Heart left ventricle (tissue), 16 donors: Measurements from ENCODE around the gene CCBE1. TPM values are rescaled to one million over a fixed set of nuclear protein-coding genes. Genes with fewer than 3 reads are reported as not detected.
A peak's percentile ranks its signal among the peaks of the same experiment; 100 is the strongest.

ENCODE experiments used
- ATAC-seq, 4 donors: fragments of 200-7000 bp; cut with Tn5 transposase; one replicate each; pipeline ENCODE4 v1.9.1; 2020 to 2022; ENCODE audit warnings: moderate library complexity in 4 of 4, mild to moderate bottlenecking in 3 of 4, moderate number of reproducible peaks in 1 of 4
- DNase-seq, 5 donors: peaks; one replicate each; pipeline ENCODE4 v3.0.0-alpha.2; 2020
- H3K27ac ChIP-seq, 12 donors: fragments of 200-600 bp; sonication (generic) in 4 of 12; one replicate each; pipeline versions ENCODE4 v1.5.0 to v1.8.0; 2016 to 2022; ENCODE audit warnings: mild to moderate bottlenecking in 2 of 12
- H3K27me3 ChIP-seq, 9 donors: fragments of 200-600 bp; sonication (generic) in 2 of 9; one replicate each; pipeline versions ENCODE4 v1.5.1 to v1.8.0; 2016 to 2022; ENCODE audit warnings: mild to moderate bottlenecking in 3 of 9
- H3K36me3 ChIP-seq, 9 donors: fragments of 200-600 bp; sonication (generic) in 2 of 9; one replicate each; pipeline versions ENCODE4 v1.5.0 to v1.8.0; 2018 to 2022; ENCODE audit warnings: mild to moderate bottlenecking in 2 of 9
- H3K4me1 ChIP-seq, 12 donors: fragments of 200-600 bp; sonication (generic) in 4 of 12; one replicate each; pipeline versions ENCODE4 v1.5.0 to v1.8.0; 2016 to 2022; ENCODE audit warnings: mild to moderate bottlenecking in 3 of 12
- H3K4me3 ChIP-seq, 12 donors: fragments of 200-600 bp; sonication (generic) in 4 of 12; one replicate each; pipeline versions ENCODE4 v1.5.0 to v1.8.0; 2017 to 2022; ENCODE audit warnings: mild to moderate bottlenecking in 9 of 12, moderate library complexity in 4 of 12
- H3K9me3 ChIP-seq, 12 donors: fragments of 200-600 bp; sonication (generic) in 4 of 12; one replicate each; pipeline versions ENCODE4 v1.5.0 to v1.8.0; 2016 to 2022; ENCODE audit warnings: mild to moderate bottlenecking in 1 of 12
- POLR2A ChIP-seq, 2 donors: fragments of 450-650 bp; IDR thresholded peaks; one replicate each; pipeline ENCODE4 v1.6.1; 2017; ENCODE audit warnings: antibody characterized with exemption in 2 of 2, mild to moderate bottlenecking in 2 of 2, moderate library complexity in 2 of 2
- WGBS, 4 donors: extraction: QIAGEN DNeasy Blood & Tissue Kit in 2 of 4; methylation state at CpG; one replicate each; pipeline versions ENCODE4 v1.1.5 to v1.1.7; 2013 to 2018; 5-methylcytosine and 5-hydroxymethylcytosine counted together
- intact Hi-C, 10 donors: fragments of 100-400 bp; cut with DNase I; formaldehyde crosslinking; loops; one replicate each; pipeline versions ENCODE4 v1.11.1 to v1.14.2; 2022
- polyA plus RNA-seq, 2 donors: library from polyadenylated mRNA; stranded (reverse); fragments of 200-250 nt; gene quantifications; one replicate each; pipeline ENCODE4 v1.2.3, GENCODE V29; 2013
- total RNA-seq, 9 donors: library from RNA; depleted of rRNA in 2 of 9; stranded (reverse); fragments of >200 nt in 2 of 9; fragmentation: NEBNext Ultra II Directional in 3 of 9; extraction: Animal tissue kit (Norgen Biotek cat#: 25700) in 3 of 9; gene quantifications; one replicate each; pipeline versions ENCODE4 v1.1.0 to v1.2.4, GENCODE V29; 2016 to 2023
- TF ChIP-seq, protein P1 (sequence below), 12 donors: fragments of 200-600 bp; sonication (generic) in 4 of 12; IDR thresholded peaks; one replicate each; pipeline versions ENCODE4 v1.5.0 to v1.8.0; 2018 to 2022; ENCODE audit warnings: antibody characterized with exemption in 12 of 12, mild to moderate bottlenecking in 5 of 12
- donor health status: ischemic (EF 13 %, LVEDD 7.1; RV severe dilation, severe dysfunction).
- donor health status: healthy with polysubstance abuse.
- donor health status: DM: no; HTN: yes; CAD: no.
- donor health status: DM: no; HTN: no; CAD: no.
- donor health status: ischemic (EF 25% LVEDD 6.9; RV normal size, moderate dysfunction).
- donor health status: ischemic (EF 25% LVEDD 5.7; RV mildly dilated, moderate dysfunction).
- donor health status: healthy.
- donor health status: DM: yes; HTN: yes; CAD: no.
- donor health status: ischemic (EF 35%, LVEDD 5.7; RV mildly dilated, moderate dysfunction).
- donor health status: nonischemic (EF 11% LVEDD 7.7; RV severe dilation, severe dysfunction).
- donor health status: DM: yes; HTN: yes; CAD: no.
- donor health status: PGD.
- donor health status: ischemic (EF 29% LVEDD 5.4; RV normal size, mild dysfunction).
- donor health status: nonischemic (EF 23%, LVEDD 6.1; RV moderate dilation, normal function).

Gene CCBE1
- total and polyA plus RNA-seq, 11 donors, result 0.15 to 6.3 (median 0.74) TPM

DNA sequence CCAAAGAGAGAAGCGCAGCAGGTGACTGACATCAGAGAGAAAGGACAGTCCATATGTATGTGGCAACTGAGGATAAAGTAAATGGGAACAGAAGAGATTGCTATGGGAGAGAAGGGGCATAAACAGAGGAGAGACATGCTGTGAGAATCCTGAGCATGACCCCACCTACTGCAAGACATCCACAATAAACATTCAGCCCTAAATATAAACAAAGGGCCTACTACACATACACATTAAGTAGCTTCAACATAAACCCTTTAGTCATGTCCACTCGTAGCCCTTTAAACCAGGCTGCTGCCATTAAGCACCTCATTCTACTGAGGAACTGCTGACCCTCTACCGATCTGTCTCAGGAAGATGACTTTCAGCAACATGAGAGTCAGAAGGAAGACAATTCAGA lies 32.9 kb downstream of the CCBE1 start:
- intact Hi-C loops, result no loop called here
- TF ChIP-seq, protein P1, sequence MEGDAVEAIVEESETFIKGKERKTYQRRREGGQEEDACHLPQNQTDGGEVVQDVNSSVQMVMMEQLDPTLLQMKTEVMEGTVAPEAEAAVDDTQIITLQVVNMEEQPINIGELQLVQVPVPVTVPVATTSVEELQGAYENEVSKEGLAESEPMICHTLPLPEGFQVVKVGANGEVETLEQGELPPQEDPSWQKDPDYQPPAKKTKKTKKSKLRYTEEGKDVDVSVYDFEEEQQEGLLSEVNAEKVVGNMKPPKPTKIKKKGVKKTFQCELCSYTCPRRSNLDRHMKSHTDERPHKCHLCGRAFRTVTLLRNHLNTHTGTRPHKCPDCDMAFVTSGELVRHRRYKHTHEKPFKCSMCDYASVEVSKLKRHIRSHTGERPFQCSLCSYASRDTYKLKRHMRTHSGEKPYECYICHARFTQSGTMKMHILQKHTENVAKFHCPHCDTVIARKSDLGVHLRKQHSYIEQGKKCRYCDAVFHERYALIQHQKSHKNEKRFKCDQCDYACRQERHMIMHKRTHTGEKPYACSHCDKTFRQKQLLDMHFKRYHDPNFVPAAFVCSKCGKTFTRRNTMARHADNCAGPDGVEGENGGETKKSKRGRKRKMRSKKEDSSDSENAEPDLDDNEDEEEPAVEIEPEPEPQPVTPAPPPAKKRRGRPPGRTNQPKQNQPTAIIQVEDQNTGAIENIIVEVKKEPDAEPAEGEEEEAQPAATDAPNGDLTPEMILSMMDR (IDR thresholded peaks at IDR 0.05), result no peak
- TF ChIP-seq POLR2A (IDR thresholded peaks at IDR 0.05), result no peak
- Histone ChIP-seq H3K4me3 (no peak overlapping the region), H3K27me3 (no peaks in the 10 kb centered on the region), H3K4me1 (no peaks in the 10 kb centered on the region), H3K9me3 (no peaks in the 10 kb centered on the region), H3K27ac (peak overlapping the region in 1 of 12 donors; percentile 77), H3K36me3 (no peaks in the 10 kb centered on the region)
- DNase-seq, result no peak
- ATAC-seq, result no peak
- whole genome bisulfite sequencing, 4 donors, result 84 to 91% (median 88%) methylated on average over 3 of the region's 3 CpGs

DNA sequence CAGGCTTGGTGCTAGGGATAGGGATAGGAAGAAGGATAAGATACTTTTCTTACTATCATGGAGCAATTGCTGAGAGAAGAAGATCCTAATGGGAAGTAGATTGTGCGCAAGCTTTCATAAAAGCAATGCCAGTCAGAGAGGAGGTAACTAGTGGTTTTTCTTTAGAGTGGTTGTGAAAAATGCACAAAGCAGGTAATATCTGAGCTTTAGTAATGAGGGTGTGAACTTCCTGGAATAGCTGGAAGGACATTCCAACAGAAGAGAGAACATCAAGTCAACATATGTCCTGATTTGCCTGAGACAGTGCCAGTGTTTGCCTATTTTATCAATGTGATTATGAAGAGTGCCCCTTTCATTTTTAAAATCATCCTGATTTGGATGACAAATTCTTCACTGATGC lies 34.1 kb downstream of the CCBE1 start:
- intact Hi-C loops, result no loop called here
- H3K27ac ChIP-seq, result peak overlapping the region in 1 of 12 donors; percentile 77
- H3K4me1 ChIP-seq, result no peaks in the 10 kb centered on the region
- H3K36me3 ChIP-seq, result no peaks in the 10 kb centered on the region
- no peak for DNase-seq
- TF ChIP-seq, protein P1 (IDR thresholded peaks at IDR 0.05), result no peak
- no peak for TF ChIP-seq POLR2A (IDR thresholded peaks at IDR 0.05)
- 89 to 100% (median 96%) methylated on average over 1 of the region's 1 CpG for WGBS, 4 donors
- H3K4me3 ChIP-seq, result no peak overlapping the region
- no peak for ATAC-seq
- no peaks in the 10 kb centered on the region for H3K9me3 ChIP-seq
- H3K27me3 ChIP-seq, result no peaks in the 10 kb centered on the region

DNA sequence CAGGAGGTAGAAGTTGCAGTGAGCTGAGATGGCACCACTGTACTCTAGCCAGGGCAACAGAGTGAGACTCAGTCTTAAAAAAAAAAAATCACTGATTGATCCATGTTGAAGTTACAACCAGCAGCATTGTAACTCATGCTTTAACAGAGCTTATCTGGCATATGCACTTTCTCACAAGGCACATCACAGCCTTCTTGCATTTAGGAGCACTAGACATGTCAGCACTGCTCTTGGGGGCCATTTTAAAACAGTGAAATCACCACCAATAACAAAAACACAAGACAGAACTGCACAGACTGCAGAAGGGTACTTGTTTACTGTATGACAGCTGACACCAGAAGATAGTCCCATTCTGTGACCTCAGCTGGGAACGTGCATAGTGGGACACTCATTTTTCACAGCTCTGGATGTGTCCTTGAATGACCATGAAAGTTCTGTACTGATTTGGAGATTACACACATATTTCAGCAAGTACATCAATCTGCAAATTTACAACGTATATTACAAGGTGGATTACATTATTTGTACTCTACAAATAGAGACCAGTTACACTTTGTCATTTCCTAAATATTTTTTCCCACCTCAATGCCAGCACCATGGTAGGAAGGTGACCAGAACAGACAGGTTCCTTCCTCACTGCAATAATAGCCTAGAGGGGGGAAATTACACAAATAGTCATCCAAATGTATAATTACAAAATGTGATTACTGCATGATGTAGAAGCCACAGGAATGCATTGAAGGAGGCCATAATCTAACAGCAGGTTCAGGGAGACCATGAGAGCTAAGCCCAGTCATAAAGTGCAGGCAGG lies 35.1 kb downstream of the CCBE1 start:
- DNase-seq (no peak), ATAC-seq (no peak)
- H3K4me1 ChIP-seq, result no peaks in the 10 kb centered on the region
- no peaks in the 10 kb centered on the region for H3K9me3 ChIP-seq
- no peaks in the 10 kb centered on the region for H3K27me3 ChIP-seq
- no peak overlapping the region for H3K4me3 ChIP-seq
- TF ChIP-seq, protein P1 (IDR thresholded peaks at IDR 0.05), result no peak
- no peak for TF ChIP-seq POLR2A (IDR thresholded peaks at IDR 0.05)
- no peaks in the 10 kb centered on the region for H3K36me3 ChIP-seq
- 34 to 49% (median 45%) methylated on average over 2 of the region's 2 CpGs for WGBS, 4 donors
- peak overlapping the region in 1 of 12 donors; percentile 77 for H3K27ac ChIP-seq
- intact Hi-C loops, result no loop called here

DNA sequence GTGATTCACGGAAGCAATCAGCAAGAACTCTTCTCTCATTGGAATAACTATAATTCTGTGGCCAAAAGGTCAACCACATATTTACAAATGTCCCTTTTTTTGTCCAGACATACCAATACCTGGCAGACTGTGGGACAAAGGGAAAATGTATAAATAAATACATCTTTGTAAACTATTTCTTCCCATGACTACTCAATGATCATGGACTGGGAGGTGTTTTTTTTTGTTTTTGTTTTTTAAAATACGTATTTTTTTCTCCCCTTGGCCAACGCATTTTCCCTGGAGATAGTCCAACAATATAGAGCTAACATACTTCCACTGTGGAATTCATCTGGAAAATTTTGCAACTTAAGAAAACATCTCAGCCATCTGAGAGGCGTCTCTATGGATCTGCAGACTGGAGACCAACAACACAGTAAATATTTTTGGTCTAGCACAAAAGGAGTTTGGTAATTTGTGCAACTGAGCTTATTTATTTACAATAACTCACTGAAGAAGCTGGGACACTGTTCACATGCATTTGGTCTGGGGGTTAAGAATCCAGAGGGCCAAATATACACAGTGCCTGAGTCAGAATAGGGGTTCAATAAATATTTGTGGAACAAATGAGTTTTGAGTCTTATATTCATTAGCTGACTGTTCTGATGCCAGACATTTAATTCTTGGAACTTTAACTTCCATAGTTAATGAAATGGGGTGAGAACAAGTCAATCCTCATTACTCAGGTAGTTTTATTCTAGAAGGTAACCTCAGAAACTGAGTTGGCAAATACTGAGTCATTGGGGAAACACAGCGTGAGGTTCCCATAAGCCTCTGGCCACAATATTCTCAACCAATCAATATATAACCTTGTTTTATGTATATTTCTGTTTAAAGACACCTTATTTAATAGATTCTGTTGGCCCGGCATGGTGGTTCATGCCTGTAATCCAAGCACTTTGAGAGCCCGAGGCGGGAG lies 36.2 kb downstream of the CCBE1 start:
- intact Hi-C loops, result no loop called here
- TF ChIP-seq POLR2A (IDR thresholded peaks at IDR 0.05), result no peak
- TF ChIP-seq, protein P1 (IDR thresholded peaks at IDR 0.05), result no peak
- Histone ChIP-seq H3K4me1 (no peaks in the 10 kb centered on the region), H3K27ac (peak overlapping the region in 1 of 12 donors; percentile 77), H3K4me3 (no peak overlapping the region), H3K9me3 (no peaks in the 10 kb centered on the region), H3K36me3 (no peaks in the 10 kb centered on the region), H3K27me3 (no peaks in the 10 kb centered on the region)
- ATAC-seq (no peak), DNase-seq (no peak)
- 76 to 86% (median 82%) methylated on average over 8 of the region's 8 CpGs for WGBS, 4 donors
